Measurements from ENCODE around the gene DRC1. TPM values are rescaled to one million over a fixed set of nuclear protein-coding genes. Genes with fewer than 3 reads are reported as not detected.

Gene DRC1
- total RNA-seq, 4 donors from 2014 or later: not detected

GRCh38 chr2:26453421-26454329, 52.0 kb downstream of the DRC1 start:
- DNase-seq (ENCODE audit: low spot score): no peak
- no peak for ATAC-seq (ENCODE audit: low FRiP score)
- TF ChIP-seq CTCF (IDR thresholded peaks at IDR 0.05): no peak

- no peak for DNase-seq (ENCODE audit: low spot score)
- TF ChIP-seq CTCF (IDR thresholded peaks at IDR 0.05): no peak
- ATAC-seq (ENCODE audit: low FRiP score): no peak
Observed at GRCh38 chr2:26454561-26455001, 52.9 kb downstream of the DRC1 start.

- ATAC-seq (ENCODE audit: low FRiP score): no peak
- DNase-seq (ENCODE audit: low spot score): no peak
Observed at GRCh38 chr2:26455037-26455669, 53.4 kb downstream of the DRC1 start.

GRCh38 chr2:26455670-26456439, 54.1 kb downstream of the DRC1 start:
- ATAC-seq (ENCODE audit: low FRiP score): no peak
- no peak for DNase-seq (ENCODE audit: low spot score)
- no peak for TF ChIP-seq CTCF (IDR thresholded peaks at IDR 0.05)

More at GRCh38 chr2:26455037-26455669, 53.4 kb downstream of the DRC1 start:
- no peak for TF ChIP-seq CTCF (IDR thresholded peaks at IDR 0.05)

GRCh38 chr2:26456440-26457250, 54.9 kb downstream of the DRC1 start:
- DNase-seq (ENCODE audit: low spot score): no peak
- ATAC-seq (ENCODE audit: low FRiP score): no peak
- no peak for TF ChIP-seq CTCF (IDR thresholded peaks at IDR 0.05)

GRCh38 chr2:26457251-26457666, 55.5 kb downstream of the DRC1 start:
- no peak for TF ChIP-seq CTCF (IDR thresholded peaks at IDR 0.05)
- no peak for ATAC-seq (ENCODE audit: low FRiP score)
- DNase-seq (ENCODE audit: low spot score): no peak
